DOHH2 (cell line): ENCODE measurements around the gene PAEP.
"Not testable (repeated sequence)": the region's sequence is repeated elsewhere in the genome, so short reads cannot be mapped to it uniquely, and the experiment has no call there.

Experiments
- EZH2phosphoT487 ChIP-seq: fragments of 200-600 bp; sonication (generic); IDR thresholded peaks from 2 replicates; pipeline ENCODE4 v1.6.1; 2017; ENCODE audit warnings: borderline replicate concordance, mild to moderate bottlenecking, antibody characterized with exemption, low read length, moderate library complexity, mixed read lengths
- TF ChIP-seq, protein P1 (sequence below): fragments of 200-600 bp; sonication (generic); IDR thresholded peaks from one replicate; pipeline ENCODE4 v1.5.1; 2014; ENCODE audit warnings: antibody characterized with exemption, mild to moderate bottlenecking, low read depth, low read length; ENCODE audit not compliant: poor library complexity, severe bottlenecking

DNA sequence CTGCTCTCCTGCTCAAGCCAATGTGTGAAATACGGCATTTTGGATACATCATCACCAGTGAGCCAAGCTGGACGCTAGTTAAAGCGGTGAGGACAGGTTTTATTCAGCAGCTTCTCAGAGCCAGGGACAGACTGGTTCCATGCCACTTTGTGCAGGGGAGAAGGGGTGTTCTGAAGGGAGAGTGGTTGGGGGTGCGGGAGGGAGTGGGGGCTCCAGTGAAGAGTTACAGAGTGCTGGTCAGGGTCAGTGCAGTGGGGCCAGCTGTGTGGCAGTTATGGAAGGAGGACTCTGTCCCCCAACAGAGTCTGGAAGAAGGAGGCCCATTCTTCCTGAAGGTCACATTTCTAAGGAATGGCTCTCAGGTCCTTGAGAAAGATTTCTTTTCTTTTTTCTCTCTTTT, 26.7 kb upstream of the PAEP start:
- TF ChIP-seq, protein P1, sequence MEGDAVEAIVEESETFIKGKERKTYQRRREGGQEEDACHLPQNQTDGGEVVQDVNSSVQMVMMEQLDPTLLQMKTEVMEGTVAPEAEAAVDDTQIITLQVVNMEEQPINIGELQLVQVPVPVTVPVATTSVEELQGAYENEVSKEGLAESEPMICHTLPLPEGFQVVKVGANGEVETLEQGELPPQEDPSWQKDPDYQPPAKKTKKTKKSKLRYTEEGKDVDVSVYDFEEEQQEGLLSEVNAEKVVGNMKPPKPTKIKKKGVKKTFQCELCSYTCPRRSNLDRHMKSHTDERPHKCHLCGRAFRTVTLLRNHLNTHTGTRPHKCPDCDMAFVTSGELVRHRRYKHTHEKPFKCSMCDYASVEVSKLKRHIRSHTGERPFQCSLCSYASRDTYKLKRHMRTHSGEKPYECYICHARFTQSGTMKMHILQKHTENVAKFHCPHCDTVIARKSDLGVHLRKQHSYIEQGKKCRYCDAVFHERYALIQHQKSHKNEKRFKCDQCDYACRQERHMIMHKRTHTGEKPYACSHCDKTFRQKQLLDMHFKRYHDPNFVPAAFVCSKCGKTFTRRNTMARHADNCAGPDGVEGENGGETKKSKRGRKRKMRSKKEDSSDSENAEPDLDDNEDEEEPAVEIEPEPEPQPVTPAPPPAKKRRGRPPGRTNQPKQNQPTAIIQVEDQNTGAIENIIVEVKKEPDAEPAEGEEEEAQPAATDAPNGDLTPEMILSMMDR, result not testable (repeated sequence)
- TF ChIP-seq EZH2phosphoT487, result not testable (repeated sequence)
